Kidney tubule cell (primary cell): ENCODE results near the gene PLD1.
A peak's percentile ranks its signal among the peaks of the same experiment; 100 is the strongest.
"Not testable (repeated sequence)": the region's sequence is repeated elsewhere in the genome, so short reads cannot be mapped to it uniquely, and the experiment has no call there.

Experiments
- DNase-seq: peaks from one replicate; pipeline ENCODE4 v3.0.0-alpha.2; 2018; ENCODE audit warnings: low spot score

The PLD1 gene

GRCh38 chr3:171615281-171615680 lies 195.0 kb downstream of the PLD1 start:
- no peak for DNase-seq

GRCh38 chr3:171614318-171614921 lies 195.9 kb downstream of the PLD1 start:
- DNase-seq = peak; percentile 58

GRCh38 chr3:171607452-171607851 lies 202.8 kb downstream of the PLD1 start:
- DNase-seq = no peak

- DNase-seq = no peak
These were observed 204.0 kb downstream of the PLD1 start for GRCh38 chr3:171606151-171606751.

- DNase-seq = no peak
These were observed 205.9 kb downstream of the PLD1 start for GRCh38 chr3:171604370-171604769.

GRCh38 chr3:171602072-171602471 lies 208.2 kb downstream of the PLD1 start:
- DNase-seq = no peak

- no peak for DNase-seq
These were observed 210.3 kb downstream of the PLD1 start for GRCh38 chr3:171600030-171600429.

GRCh38 chr3:171598990-171599389 lies 211.3 kb downstream of the PLD1 start:
- DNase-seq = no peak

- no peak for DNase-seq
These were observed 217.5 kb downstream of the PLD1 start for GRCh38 chr3:171592786-171593185.

GRCh38 chr3:171591070-171591469 lies 219.2 kb downstream of the PLD1 start:
- no peak for DNase-seq

- DNase-seq = no peak
These were observed 224.0 kb downstream of the PLD1 start for GRCh38 chr3:171586274-171586673.

GRCh38 chr3:171585039-171585438 lies 225.2 kb downstream of the PLD1 start:
- DNase-seq = peak; percentile 30

GRCh38 chr3:171584100-171584499 lies 226.2 kb downstream of the PLD1 start:
- no peak for DNase-seq

- DNase-seq = no peak
These were observed 235.6 kb downstream of the PLD1 start for GRCh38 chr3:171574556-171575240.

- DNase-seq = no peak
These were observed 240.6 kb downstream of the PLD1 start for GRCh38 chr3:171569571-171570132.

- no peak for DNase-seq
These were observed 241.5 kb downstream of the PLD1 start for GRCh38 chr3:171568766-171569165.

- peak; percentile 61 for DNase-seq
These were observed 243.4 kb downstream of the PLD1 start for GRCh38 chr3:171566803-171567422.

GRCh38 chr3:171565481-171566058 lies 244.7 kb downstream of the PLD1 start:
- DNase-seq = no peak

- no peak for DNase-seq
These were observed 245.4 kb downstream of the PLD1 start for GRCh38 chr3:171564748-171565480.

- no peak for DNase-seq
These were observed 247.0 kb downstream of the PLD1 start for GRCh38 chr3:171563298-171563697.

- not testable (repeated sequence) for DNase-seq
These were observed 247.8 kb downstream of the PLD1 start for GRCh38 chr3:171562459-171562858.
